IPS DF 6.9 (cell line): ENCODE results near the gene BRWD1.
"Not testable (repeated sequence)": the region's sequence is repeated elsewhere in the genome, so short reads cannot be mapped to it uniquely, and the experiment has no call there.

Source experiments
- DNase-seq: peaks from one replicate; pipeline ENCODE4 v3.0.0-alpha.2; 2013; ENCODE audit warnings: low read depth, low spot score
- H3K27ac ChIP-seq: one replicate; pipeline ENCODE4 v1.5.1; 2013; ENCODE audit warnings: low read length, control low read depth
- H3K27me3 ChIP-seq: 2 replicates; pipeline ENCODE4 v1.6.1; 2013; ENCODE audit warnings: mild to moderate bottlenecking, low read length; ENCODE audit not compliant: control insufficient read depth, insufficient read depth
- H3K36me3 ChIP-seq: 2 replicates; pipeline ENCODE4 v1.6.1; 2013; ENCODE audit warnings: low read length; ENCODE audit not compliant: control insufficient read depth, insufficient read depth
- H3K4me1 ChIP-seq: 2 replicates; pipeline ENCODE4 v1.6.1; 2013; ENCODE audit warnings: low read length; ENCODE audit not compliant: control insufficient read depth, insufficient read depth
- H3K4me3 ChIP-seq: 2 replicates; pipeline ENCODE4 v1.5.1; 2013; ENCODE audit warnings: mild to moderate bottlenecking, low read length
- H3K9me3 ChIP-seq: 2 replicates; pipeline ENCODE4 v1.6.1; 2013; ENCODE audit warnings: low read length, inconsistent platforms; ENCODE audit not compliant: control insufficient read depth, insufficient read depth
- WGBS: extraction: QIAGEN DNeasy Blood & Tissue Kit; methylation state at CpG from one replicate; pipeline ENCODE4 v1.1.7; 2013; ENCODE audit warnings: mixed read lengths, missing lambda C conversion rate; ENCODE audit not compliant: insufficient read length, insufficient coverage; 5-methylcytosine and 5-hydroxymethylcytosine counted together

Gene BRWD1

GRCh38 chr21:39175665-39176064 is 137.8 kb downstream of the BRWD1 start:
- no peak for DNase-seq
- WGBS, result no CpG with 5 or more reads among the region's 10 CpGs
- Histone ChIP-seq H3K36me3 (peaks cover 6% of the 10 kb centered on the region; the same call in 1 of the 2 replicates), H3K4me3 (no peak overlapping the region), H3K27ac (no peak overlapping the region), H3K4me1 (no peaks in the 10 kb centered on the region), H3K27me3 (no peaks in the 10 kb centered on the region), H3K9me3 (no peaks in the 10 kb centered on the region)

- Histone ChIP-seq H3K27me3 (no peaks in the 10 kb centered on the region), H3K36me3 (peaks cover 6% of the 10 kb centered on the region; the same call in 1 of the 2 replicates), H3K4me1 (no peaks in the 10 kb centered on the region), H3K4me3 (no peak overlapping the region), H3K27ac (no peak overlapping the region), H3K9me3 (no peaks in the 10 kb centered on the region)
- WGBS, result 100% methylated on average over 1 of the region's 4 CpGs
- no peak for DNase-seq
Measured at GRCh38 chr21:39175154-39175553, 138.3 kb downstream of the BRWD1 start.

GRCh38 chr21:39173716-39174680 is 139.4 kb downstream of the BRWD1 start:
- Histone ChIP-seq H3K36me3 (peaks cover 6% of the 10 kb centered on the region; the same call in 1 of the 2 replicates), H3K4me3 (no peak overlapping the region), H3K9me3 (no peaks in the 10 kb centered on the region), H3K4me1 (no peaks in the 10 kb centered on the region), H3K27me3 (no peaks in the 10 kb centered on the region), H3K27ac (no peak overlapping the region)
- WGBS, result no CpG with 5 or more reads among the region's 3 CpGs
- DNase-seq, result no peak

- Histone ChIP-seq H3K36me3 (peaks cover 6% of the 10 kb centered on the region; the same call in 1 of the 2 replicates), H3K9me3 (no peaks in the 10 kb centered on the region), H3K4me1 (no peaks in the 10 kb centered on the region), H3K4me3 (no peak overlapping the region), H3K27me3 (no peaks in the 10 kb centered on the region), H3K27ac (no peak overlapping the region)
- WGBS, result 96% methylated on average over 2 of the region's 5 CpGs
- no peak for DNase-seq
Measured at GRCh38 chr21:39169906-39170305, 143.5 kb downstream of the BRWD1 start.

GRCh38 chr21:39168800-39169199 is 144.6 kb downstream of the BRWD1 start:
- no peaks in the 10 kb centered on the region for H3K4me1 ChIP-seq
- H3K4me3 ChIP-seq, result no peak overlapping the region
- H3K36me3 ChIP-seq, result peaks cover 6% of the 10 kb centered on the region; the same call in 1 of the 2 replicates
- WGBS, result no CpG with 5 or more reads among the region's 2 CpGs
- no peaks in the 10 kb centered on the region for H3K27me3 ChIP-seq
- H3K9me3 ChIP-seq, result no peaks in the 10 kb centered on the region
- H3K27ac ChIP-seq, result no peak overlapping the region
- DNase-seq, result no peak

- no peak overlapping the region for H3K4me3 ChIP-seq
- DNase-seq, result no peak
Measured at GRCh38 chr21:39164523-39164922, 148.9 kb downstream of the BRWD1 start.

GRCh38 chr21:39161064-39161463 is 152.4 kb downstream of the BRWD1 start:
- Histone ChIP-seq H3K4me1 (no peaks in the 10 kb centered on the region), H3K4me3 (no peak overlapping the region), H3K27me3 (no peaks in the 10 kb centered on the region), H3K27ac (no peak overlapping the region), H3K36me3 (no peaks in the 10 kb centered on the region), H3K9me3 (no peaks in the 10 kb centered on the region)
- no peak for DNase-seq
- no CpG with 5 or more reads among the region's 3 CpGs for WGBS

More at GRCh38 chr21:39164523-39164922, 148.9 kb downstream of the BRWD1 start:
- H3K4me1 ChIP-seq, result no peaks in the 10 kb centered on the region
- no CpG with 5 or more reads among the region's 2 CpGs for WGBS
- H3K36me3 ChIP-seq, result no peaks in the 10 kb centered on the region
- no peaks in the 10 kb centered on the region for H3K27me3 ChIP-seq
- H3K27ac ChIP-seq, result no peak overlapping the region
- H3K9me3 ChIP-seq, result no peaks in the 10 kb centered on the region

GRCh38 chr21:39159342-39160063 is 153.9 kb downstream of the BRWD1 start:
- no peak overlapping the region for H3K27ac ChIP-seq
- no CpG with 5 or more reads among the region's 7 CpGs for WGBS
- no peak overlapping the region for H3K4me3 ChIP-seq
- no peaks in the 10 kb centered on the region for H3K36me3 ChIP-seq
- H3K4me1 ChIP-seq, result no peaks in the 10 kb centered on the region
- H3K27me3 ChIP-seq, result no peaks in the 10 kb centered on the region
- H3K9me3 ChIP-seq, result no peaks in the 10 kb centered on the region
- DNase-seq, result no peak

GRCh38 chr21:39157241-39157640 is 156.2 kb downstream of the BRWD1 start:
- not testable (repeated sequence) for H3K9me3 ChIP-seq, DNase-seq, H3K4me3 ChIP-seq, H3K27ac ChIP-seq, H3K36me3 ChIP-seq, H3K4me1 ChIP-seq, H3K27me3 ChIP-seq
- WGBS, result no CpG with 5 or more reads among the region's 34 CpGs

- H3K36me3 ChIP-seq, result no peaks in the 10 kb centered on the region
- no peak overlapping the region for H3K27ac ChIP-seq
- H3K4me1 ChIP-seq, result no peaks in the 10 kb centered on the region
- no CpG with 5 or more reads among the region's 7 CpGs for WGBS
- H3K27me3 ChIP-seq, result no peaks in the 10 kb centered on the region
- H3K9me3 ChIP-seq, result no peaks in the 10 kb centered on the region
- no peak overlapping the region for H3K4me3 ChIP-seq
- DNase-seq, result no peak
Measured at GRCh38 chr21:39156024-39156423, 157.4 kb downstream of the BRWD1 start.
